Measurements from ENCODE around the gene CSTF3.
"Not testable (repeated sequence)": the region's sequence is repeated elsewhere in the genome, so short reads cannot be mapped to it uniquely, and the experiment has no call there.

Gene CSTF3

DNA sequence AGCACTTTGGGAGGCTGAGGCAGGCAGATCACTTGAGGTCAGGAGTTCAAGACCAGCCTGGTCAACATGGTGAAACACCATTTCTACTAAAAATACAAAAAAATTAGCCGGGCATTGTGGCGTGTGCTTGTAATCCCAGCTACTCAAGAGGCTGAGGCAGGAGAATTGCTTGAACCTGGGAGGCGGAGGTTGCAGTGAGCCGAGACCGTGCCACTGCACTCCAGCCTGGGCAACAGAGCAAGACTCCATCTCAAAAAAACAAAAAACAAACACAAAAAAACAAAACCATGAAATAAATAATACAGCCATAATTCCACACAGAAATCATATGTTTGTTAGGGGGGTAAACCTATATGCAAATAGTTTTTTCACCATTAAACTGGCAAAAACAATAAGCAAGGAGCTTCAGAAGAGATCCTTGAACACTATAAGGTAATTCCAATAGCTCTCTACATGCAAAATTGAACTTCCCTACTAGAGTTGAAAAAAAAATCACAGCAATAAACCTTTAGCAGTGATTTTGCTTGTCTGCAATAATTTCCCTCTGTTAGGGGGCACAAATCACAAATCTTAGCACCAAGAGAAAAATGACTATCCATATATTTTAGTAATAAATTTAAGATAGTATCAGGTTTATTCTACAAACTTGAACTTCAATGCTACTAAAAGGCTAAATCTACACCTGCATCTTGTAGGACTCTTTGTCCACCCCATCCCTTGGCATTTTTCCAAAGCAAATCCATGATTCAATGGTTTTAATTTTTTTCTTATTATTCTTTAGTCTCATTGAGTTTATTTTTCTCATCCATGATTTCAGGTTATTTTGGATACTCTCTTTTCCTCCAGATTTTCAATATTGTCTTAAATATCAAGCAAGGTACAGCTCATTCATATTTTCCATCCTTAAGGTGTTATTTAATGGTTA is 3.9 kb downstream of the CSTF3 start:
- H3K27me3 Mint-ChIP-seq, result no peaks in the 10 kb centered on the region
- H3K4me3 Mint-ChIP-seq, result peak overlapping the region; percentile 37 to 99
- DNase-seq (no peak), ATAC-seq (replicated peaks) (no peak)
- H3K27ac Mint-ChIP-seq, result peak overlapping the region; percentile 22 to 55
- H3K9me3 Mint-ChIP-seq, result no peaks in the 10 kb centered on the region
- H3K36me3 Mint-ChIP-seq (ENCODE audit: insufficient read depth), result peaks cover 16% of the 10 kb centered on the region
- H3K4me1 Mint-ChIP-seq (ENCODE audit: low read depth in 2 of 2), result peaks cover 40 to 71% of the 10 kb centered on the region in 2 donors

GRCh38 chr11:33151399-33151798 is 9.9 kb downstream of the CSTF3 start:
- H3K27ac Mint-ChIP-seq, result no peak overlapping the region
- no peak for ATAC-seq (replicated peaks)
- H3K36me3 Mint-ChIP-seq (ENCODE audit: insufficient read depth), result peaks cover 9% of the 10 kb centered on the region
- DNase-seq, result no peak
- no peaks in the 10 kb centered on the region for H3K27me3 Mint-ChIP-seq
- no peaks in the 10 kb centered on the region for H3K9me3 Mint-ChIP-seq
- H3K4me3 Mint-ChIP-seq, result no peak overlapping the region
- peaks cover 17 to 52% of the 10 kb centered on the region in 2 donors for H3K4me1 Mint-ChIP-seq (ENCODE audit: low read depth in 2 of 2)

- Mint-ChIP-seq H3K27ac (peak overlapping the region in 1 of 2 donors; percentile 28), H3K36me3 (ENCODE audit: insufficient read depth) (peaks cover 16% of the 10 kb centered on the region), H3K4me3 (no peak overlapping the region), H3K27me3 (no peaks in the 10 kb centered on the region), H3K9me3 (no peaks in the 10 kb centered on the region), H3K4me1 (ENCODE audit: low read depth in 2 of 2) (peaks cover 10 to 40% of the 10 kb centered on the region in 2 donors)
- no peak for ATAC-seq (replicated peaks)
- DNase-seq, result no peak
Measured at GRCh38 chr11:33147559-33147958, 13.7 kb downstream of the CSTF3 start.

- H3K27me3 Mint-ChIP-seq, result no peaks in the 10 kb centered on the region
- H3K36me3 Mint-ChIP-seq (ENCODE audit: insufficient read depth), result peaks cover 12% of the 10 kb centered on the region
- DNase-seq (no peak), ATAC-seq (replicated peaks) (no peak)
- H3K4me1 Mint-ChIP-seq (ENCODE audit: low read depth in 2 of 2), result peaks cover 0 to 2% of the 10 kb centered on the region in 2 donors
- no peak overlapping the region for H3K27ac Mint-ChIP-seq
- H3K4me3 Mint-ChIP-seq, result no peak overlapping the region
- H3K9me3 Mint-ChIP-seq, result no peaks in the 10 kb centered on the region
Measured at GRCh38 chr11:33135768-33136443, 25.4 kb downstream of the CSTF3 start.

DNA sequence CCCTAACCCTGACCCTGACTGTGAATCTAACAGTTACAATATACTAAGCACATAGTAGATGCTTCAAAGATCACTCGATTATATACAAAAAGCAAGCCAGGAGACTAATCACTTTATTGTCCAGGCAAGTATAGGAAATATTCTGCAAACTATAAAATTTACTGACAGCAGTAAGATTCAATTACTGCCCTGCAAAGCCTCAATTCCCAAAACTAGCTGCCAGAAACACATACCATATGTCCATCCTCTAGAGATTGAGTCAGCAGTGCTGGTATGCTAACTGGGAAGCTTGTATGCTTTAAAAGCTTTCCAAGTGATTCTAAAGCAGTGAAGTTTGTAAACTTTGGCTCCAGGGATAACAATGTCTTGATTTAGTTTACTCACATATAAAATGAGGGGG is 26.1 kb downstream of the CSTF3 start:
- H3K4me1 Mint-ChIP-seq (ENCODE audit: low read depth in 2 of 2), result peaks cover 0 to under 1% of the 10 kb centered on the region in 2 donors
- no peak for DNase-seq
- no peak overlapping the region for H3K4me3 Mint-ChIP-seq
- no peaks in the 10 kb centered on the region for H3K9me3 Mint-ChIP-seq
- ATAC-seq (replicated peaks), result no peak
- no peak overlapping the region for H3K27ac Mint-ChIP-seq
- H3K27me3 Mint-ChIP-seq, result no peaks in the 10 kb centered on the region
- H3K36me3 Mint-ChIP-seq (ENCODE audit: insufficient read depth), result peaks cover 8% of the 10 kb centered on the region

DNA sequence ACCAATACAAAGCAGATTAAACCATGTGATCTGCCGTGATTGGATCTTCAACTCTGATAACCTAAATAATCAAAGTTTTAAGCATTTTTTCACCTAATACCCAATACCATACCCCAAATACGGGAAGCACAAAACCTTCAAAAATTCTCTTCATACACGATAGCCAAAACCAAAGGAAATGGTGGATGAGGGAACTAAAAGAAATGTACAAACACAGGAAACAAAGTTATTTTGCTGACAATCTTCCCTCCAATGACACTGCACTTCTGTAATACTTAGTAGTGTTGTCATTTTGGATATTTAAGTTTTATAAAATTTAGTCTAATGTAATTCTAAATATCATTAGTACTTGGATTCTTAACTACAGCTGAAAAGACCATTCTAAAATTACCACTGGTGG is 27.0 kb downstream of the CSTF3 start:
- no peaks in the 10 kb centered on the region for H3K4me1 Mint-ChIP-seq (ENCODE audit: low read depth in 2 of 2)
- H3K27me3 Mint-ChIP-seq, result no peaks in the 10 kb centered on the region
- peaks cover 5% of the 10 kb centered on the region for H3K36me3 Mint-ChIP-seq (ENCODE audit: insufficient read depth)
- H3K4me3 Mint-ChIP-seq, result no peak overlapping the region
- no peak overlapping the region for H3K27ac Mint-ChIP-seq
- ATAC-seq (replicated peaks), result no peak
- no peak for DNase-seq
- no peaks in the 10 kb centered on the region for H3K9me3 Mint-ChIP-seq

GRCh38 chr11:33133761-33134160 is 27.5 kb downstream of the CSTF3 start:
- no peak overlapping the region for H3K27ac Mint-ChIP-seq
- H3K4me1 Mint-ChIP-seq (ENCODE audit: low read depth in 2 of 2), result peaks cover 0 to under 1% of the 10 kb centered on the region in 2 donors

DNA sequence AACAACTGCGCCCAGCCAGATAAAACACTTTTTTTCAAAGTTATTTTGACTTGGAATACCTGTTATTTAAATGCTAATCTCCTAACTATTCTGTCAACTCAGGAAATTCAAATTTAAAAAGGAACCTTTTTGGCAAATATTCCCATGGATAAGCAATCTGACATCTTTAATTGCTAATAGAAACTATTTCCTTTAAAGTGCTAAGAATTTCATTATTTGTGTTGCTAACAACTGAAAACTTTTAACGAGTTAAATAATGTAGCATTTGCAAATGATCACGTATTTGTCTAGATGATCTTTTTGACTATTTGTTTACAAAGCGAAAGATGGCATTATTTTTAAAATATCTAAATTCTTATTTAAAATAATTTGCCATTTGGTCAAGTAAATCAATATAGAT is 28.8 kb downstream of the CSTF3 start:
- Mint-ChIP-seq H3K9me3 (no peaks in the 10 kb centered on the region), H3K4me1 (ENCODE audit: low read depth in 2 of 2) (peaks cover 0 to 2% of the 10 kb centered on the region in 2 donors), H3K4me3 (no peak overlapping the region), H3K36me3 (ENCODE audit: insufficient read depth) (no peaks in the 10 kb centered on the region), H3K27ac (no peak overlapping the region), H3K27me3 (no peaks in the 10 kb centered on the region)
- DNase-seq (no peak), ATAC-seq (replicated peaks) (no peak)

More at GRCh38 chr11:33133761-33134160, 27.5 kb downstream of the CSTF3 start:
- no peak overlapping the region for H3K4me3 Mint-ChIP-seq
- no peaks in the 10 kb centered on the region for H3K27me3 Mint-ChIP-seq
- H3K36me3 Mint-ChIP-seq (ENCODE audit: insufficient read depth), result no peaks in the 10 kb centered on the region
- H3K9me3 Mint-ChIP-seq, result no peaks in the 10 kb centered on the region
- no peak for DNase-seq
- ATAC-seq (replicated peaks), result no peak

- Mint-ChIP-seq H3K27me3 (no peaks in the 10 kb centered on the region), H3K9me3 (no peaks in the 10 kb centered on the region), H3K36me3 (ENCODE audit: insufficient read depth) (no peaks in the 10 kb centered on the region), H3K27ac (peak overlapping the region in 1 of 2 donors; percentile 24), H3K4me1 (ENCODE audit: low read depth in 2 of 2) (peaks cover 0 to 2% of the 10 kb centered on the region in 2 donors), H3K4me3 (no peak overlapping the region)
- ATAC-seq (replicated peaks) (no peak), DNase-seq (no peak)
Measured at GRCh38 chr11:33128739-33129138, 32.5 kb downstream of the CSTF3 start.

DNA sequence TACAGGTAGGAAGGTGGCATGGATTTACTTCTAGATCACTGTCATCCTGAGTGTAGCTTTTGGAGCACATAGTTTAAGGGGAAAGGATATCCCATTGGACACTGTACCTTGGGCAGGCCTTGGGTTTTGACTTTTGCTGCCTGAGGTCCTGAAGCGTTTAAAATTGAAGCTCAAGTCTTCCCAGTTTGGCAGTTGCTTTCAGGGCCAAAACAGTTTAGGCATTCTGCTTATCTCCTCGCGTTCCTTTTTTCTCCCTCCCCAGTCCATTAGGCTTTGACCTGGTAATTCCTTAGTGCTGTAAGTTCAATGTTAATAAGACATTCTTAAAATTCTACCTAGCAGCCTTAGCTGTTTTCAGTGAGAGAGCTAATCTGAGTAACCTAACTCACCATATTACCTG is 35.7 kb downstream of the CSTF3 start:
- no peaks in the 10 kb centered on the region for H3K9me3 Mint-ChIP-seq
- H3K27me3 Mint-ChIP-seq, result no peaks in the 10 kb centered on the region
- DNase-seq (no peak), ATAC-seq (replicated peaks) (no peak)
- peaks cover 0 to 2% of the 10 kb centered on the region in 2 donors for H3K4me1 Mint-ChIP-seq (ENCODE audit: low read depth in 2 of 2)
- no peaks in the 10 kb centered on the region for H3K36me3 Mint-ChIP-seq (ENCODE audit: insufficient read depth)
- no peak overlapping the region for H3K4me3 Mint-ChIP-seq
- H3K27ac Mint-ChIP-seq, result no peak overlapping the region

DNA sequence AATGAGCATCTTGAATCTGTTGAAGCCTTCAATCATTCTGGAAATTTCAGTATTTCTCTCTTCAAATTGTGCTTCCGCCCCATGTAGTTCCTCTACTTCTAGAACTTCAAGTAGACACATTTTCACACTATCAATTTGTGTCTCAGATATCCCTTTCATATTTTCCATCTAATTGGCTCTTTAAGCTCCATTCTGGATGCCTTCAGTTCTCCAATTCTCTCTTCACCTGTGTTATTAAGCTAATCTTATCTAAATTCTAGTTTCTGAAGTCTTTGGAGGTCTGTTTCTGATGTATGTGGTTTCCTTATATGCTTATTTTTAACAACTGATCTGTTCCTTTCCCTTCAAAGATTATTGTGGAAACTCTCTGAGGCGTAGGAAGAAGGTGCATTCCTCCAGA is 36.3 kb downstream of the CSTF3 start:
- Mint-ChIP-seq H3K4me3 (no peak overlapping the region), H3K36me3 (ENCODE audit: insufficient read depth) (no peaks in the 10 kb centered on the region), H3K27ac (no peak overlapping the region), H3K4me1 (ENCODE audit: low read depth in 2 of 2) (peaks cover 0 to 2% of the 10 kb centered on the region in 2 donors), H3K9me3 (no peaks in the 10 kb centered on the region), H3K27me3 (no peaks in the 10 kb centered on the region)
- DNase-seq (no peak), ATAC-seq (replicated peaks) (no peak)

DNA sequence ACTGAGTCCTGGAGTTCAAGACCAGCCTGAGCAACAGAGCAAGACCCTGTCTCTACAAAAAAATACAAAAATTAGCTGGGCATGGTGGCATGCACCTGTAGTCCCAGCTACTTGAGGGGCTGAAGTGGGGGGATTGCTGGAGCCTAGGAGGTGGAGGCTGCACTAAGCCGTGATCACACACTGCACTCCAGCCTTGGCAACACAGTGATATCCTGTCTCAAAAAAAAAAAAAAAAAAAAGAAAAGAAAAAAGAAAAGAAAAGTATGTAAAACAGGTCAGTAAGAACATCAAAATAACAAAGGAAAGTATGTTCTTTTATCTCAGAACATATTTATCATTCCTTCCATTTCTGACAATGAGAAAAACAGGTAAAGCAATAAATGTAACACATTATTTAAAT is 38.6 kb downstream of the CSTF3 start:
- H3K4me1 Mint-ChIP-seq (ENCODE audit: low read depth in 2 of 2); H3K36me3 Mint-ChIP-seq (ENCODE audit: insufficient read depth); ATAC-seq (replicated peaks); H3K27me3 Mint-ChIP-seq; DNase-seq; H3K4me3 Mint-ChIP-seq; H3K9me3 Mint-ChIP-seq; H3K27ac Mint-ChIP-seq: not testable (repeated sequence)

- H3K36me3 Mint-ChIP-seq (ENCODE audit: insufficient read depth), result no peaks in the 10 kb centered on the region
- no peak overlapping the region for H3K27ac Mint-ChIP-seq
- H3K9me3 Mint-ChIP-seq, result no peaks in the 10 kb centered on the region
Measured at GRCh38 chr11:33116535-33116934, 44.7 kb downstream of the CSTF3 start.

DNA sequence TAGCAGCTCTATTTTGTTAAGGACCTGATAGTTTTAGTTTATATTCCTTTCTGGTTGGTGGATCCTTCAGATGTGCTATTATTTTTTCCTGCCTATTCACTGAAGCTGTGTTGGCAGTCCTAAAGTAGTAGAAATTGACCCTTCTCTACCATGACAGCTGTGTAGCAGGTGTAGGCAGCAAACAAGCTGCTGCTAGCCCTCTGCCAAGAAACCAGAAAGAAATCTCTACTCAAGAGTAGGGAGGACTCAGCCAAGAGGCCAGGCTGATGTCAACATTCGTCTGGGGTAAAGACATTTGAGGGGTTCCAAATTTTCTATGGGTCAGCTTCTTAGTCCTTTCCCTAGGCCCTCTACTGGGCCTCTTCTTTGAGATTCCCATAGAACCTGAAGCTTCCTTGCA is 51.2 kb downstream of the CSTF3 start:
- no peaks in the 10 kb centered on the region for H3K27me3 Mint-ChIP-seq
- H3K9me3 Mint-ChIP-seq, result no peaks in the 10 kb centered on the region
- no peaks in the 10 kb centered on the region for H3K4me1 Mint-ChIP-seq (ENCODE audit: low read depth in 2 of 2)
- DNase-seq, result no peak
- no peak overlapping the region for H3K27ac Mint-ChIP-seq
- H3K4me3 Mint-ChIP-seq, result no peak overlapping the region
- H3K36me3 Mint-ChIP-seq (ENCODE audit: insufficient read depth), result peaks cover 4% of the 10 kb centered on the region
- ATAC-seq (replicated peaks), result no peak

More at GRCh38 chr11:33116535-33116934, 44.7 kb downstream of the CSTF3 start:
- Mint-ChIP-seq H3K4me3 (no peak overlapping the region), H3K27me3 (no peaks in the 10 kb centered on the region), H3K4me1 (ENCODE audit: low read depth in 2 of 2) (no peaks in the 10 kb centered on the region)
- DNase-seq, result no peak
- ATAC-seq (replicated peaks), result no peak

Data from effector memory CD8-positive, alpha-beta T cell (primary cell).